Measurements from ENCODE around the gene EPHX1.

The EPHX1 gene

DNA sequence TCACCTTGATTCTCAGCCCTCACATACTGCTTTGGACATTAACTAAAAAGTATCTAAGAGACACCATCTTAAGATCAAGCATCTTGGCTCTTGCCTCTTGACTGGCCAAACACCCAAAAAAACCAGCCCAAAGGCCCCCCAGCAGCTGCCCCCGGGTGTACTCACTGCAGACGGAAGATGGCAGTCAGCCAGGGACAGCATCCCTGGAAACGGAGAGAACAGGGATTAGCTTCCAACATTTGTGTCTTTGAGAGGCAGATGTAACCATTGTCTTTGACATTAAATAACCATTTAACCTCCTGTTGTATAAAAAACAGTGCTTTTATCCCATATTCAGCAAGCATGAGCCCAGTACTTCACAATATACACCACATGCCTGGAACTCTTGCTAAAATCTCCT lies 61.0 kb downstream of the EPHX1 start:
- POLR2A ChIA-PET (ENCODE audit: low non-redundant PET) = no interaction called here
- CTCF ChIA-PET = interaction anchor here (0.6 to 3.0 kb wide), 5 partner anchors 34 to 498 kb away, joined by 3 to 7 read pairs (median 3); no protein-coding TSS in a partner anchor
- DNase-seq (ENCODE audit: low spot score) = no peak
- TF ChIP-seq, protein P1, sequence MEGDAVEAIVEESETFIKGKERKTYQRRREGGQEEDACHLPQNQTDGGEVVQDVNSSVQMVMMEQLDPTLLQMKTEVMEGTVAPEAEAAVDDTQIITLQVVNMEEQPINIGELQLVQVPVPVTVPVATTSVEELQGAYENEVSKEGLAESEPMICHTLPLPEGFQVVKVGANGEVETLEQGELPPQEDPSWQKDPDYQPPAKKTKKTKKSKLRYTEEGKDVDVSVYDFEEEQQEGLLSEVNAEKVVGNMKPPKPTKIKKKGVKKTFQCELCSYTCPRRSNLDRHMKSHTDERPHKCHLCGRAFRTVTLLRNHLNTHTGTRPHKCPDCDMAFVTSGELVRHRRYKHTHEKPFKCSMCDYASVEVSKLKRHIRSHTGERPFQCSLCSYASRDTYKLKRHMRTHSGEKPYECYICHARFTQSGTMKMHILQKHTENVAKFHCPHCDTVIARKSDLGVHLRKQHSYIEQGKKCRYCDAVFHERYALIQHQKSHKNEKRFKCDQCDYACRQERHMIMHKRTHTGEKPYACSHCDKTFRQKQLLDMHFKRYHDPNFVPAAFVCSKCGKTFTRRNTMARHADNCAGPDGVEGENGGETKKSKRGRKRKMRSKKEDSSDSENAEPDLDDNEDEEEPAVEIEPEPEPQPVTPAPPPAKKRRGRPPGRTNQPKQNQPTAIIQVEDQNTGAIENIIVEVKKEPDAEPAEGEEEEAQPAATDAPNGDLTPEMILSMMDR (conservative IDR thresholded peaks at IDR 0.05; ENCODE audit: low read depth) = no peak
- no peak overlapping the region for H3K27ac ChIP-seq

DNA sequence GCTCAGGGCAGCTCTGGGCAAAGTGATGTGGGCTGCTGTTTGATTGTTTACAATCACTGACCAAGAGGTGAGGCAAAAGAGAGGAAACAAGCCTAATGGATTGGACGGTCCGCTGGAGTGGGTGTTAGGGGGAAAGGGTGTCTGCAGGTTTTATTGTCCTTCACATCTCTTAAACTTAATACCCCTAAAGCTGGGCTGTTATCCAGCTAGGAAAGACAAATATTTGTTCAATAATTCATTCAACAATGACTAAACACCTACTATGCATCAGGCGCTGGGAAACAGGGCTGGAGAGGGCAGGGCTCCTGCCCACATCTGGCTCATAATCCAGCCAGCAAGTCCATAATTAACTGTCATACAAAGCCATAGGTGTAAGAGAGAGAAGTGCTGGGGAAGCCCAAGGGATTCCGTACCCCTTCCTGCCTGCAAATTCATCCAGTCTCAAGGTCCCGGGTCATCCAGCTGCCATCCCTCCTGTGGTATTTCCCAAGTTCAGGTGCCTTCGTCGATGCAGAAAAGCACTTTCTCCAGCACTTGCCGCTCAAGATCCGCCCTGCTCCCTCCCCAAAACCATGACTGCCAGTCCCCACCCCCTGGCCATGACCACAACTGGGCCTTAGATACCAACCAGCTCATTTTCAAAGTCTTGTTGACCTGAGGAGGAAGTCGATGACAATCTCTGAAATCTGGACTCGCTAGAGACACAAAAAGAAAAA lies 61.6 kb downstream of the EPHX1 start:
- ChIA-PET CTCF (interaction anchor here (0.6 to 3.0 kb wide), 3 partner anchors 38 to 397 kb away, joined by 3 to 7 read pairs (median 3); no protein-coding TSS in a partner anchor), POLR2A (ENCODE audit: low non-redundant PET) (interaction anchor here (0.6 kb wide), 1 partner anchor 450 kb away, joined by 5 read pairs; no protein-coding TSS in a partner anchor)
- TF ChIP-seq, protein P1 (conservative IDR thresholded peaks at IDR 0.05; ENCODE audit: low read depth) = no peak
- no peak overlapping the region for H3K27ac ChIP-seq
- no peak for DNase-seq (ENCODE audit: low spot score)

DNA sequence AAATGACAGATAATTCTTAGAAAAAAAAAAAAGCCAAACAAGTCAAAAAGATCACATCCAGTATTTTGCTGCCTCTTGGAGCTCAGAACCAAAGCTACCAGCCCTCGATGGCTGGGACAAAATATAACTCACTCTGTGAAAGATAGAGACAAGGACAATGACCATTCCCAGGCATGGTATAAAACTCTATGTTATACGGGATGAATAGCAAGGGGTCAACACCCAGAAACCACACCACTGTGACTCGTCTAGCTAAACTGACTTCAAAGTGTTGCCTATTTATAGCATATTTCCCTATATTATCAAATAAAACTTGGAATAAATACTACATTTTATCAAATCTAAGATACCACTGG lies 62.1 kb downstream of the EPHX1 start:
- ChIA-PET CTCF (interaction anchor here (3.0 kb wide), 1 partner anchor 397 kb away, joined by 7 read pairs; no protein-coding TSS in a partner anchor), POLR2A (ENCODE audit: low non-redundant PET) (interaction anchor here (0.6 kb wide), 1 partner anchor 449 kb away, joined by 5 read pairs; no protein-coding TSS in a partner anchor)
- TF ChIP-seq, protein P1 (conservative IDR thresholded peaks at IDR 0.05; ENCODE audit: low read depth) = no peak
- DNase-seq (ENCODE audit: low spot score) = no peak
- no peak overlapping the region for H3K27ac ChIP-seq

DNA sequence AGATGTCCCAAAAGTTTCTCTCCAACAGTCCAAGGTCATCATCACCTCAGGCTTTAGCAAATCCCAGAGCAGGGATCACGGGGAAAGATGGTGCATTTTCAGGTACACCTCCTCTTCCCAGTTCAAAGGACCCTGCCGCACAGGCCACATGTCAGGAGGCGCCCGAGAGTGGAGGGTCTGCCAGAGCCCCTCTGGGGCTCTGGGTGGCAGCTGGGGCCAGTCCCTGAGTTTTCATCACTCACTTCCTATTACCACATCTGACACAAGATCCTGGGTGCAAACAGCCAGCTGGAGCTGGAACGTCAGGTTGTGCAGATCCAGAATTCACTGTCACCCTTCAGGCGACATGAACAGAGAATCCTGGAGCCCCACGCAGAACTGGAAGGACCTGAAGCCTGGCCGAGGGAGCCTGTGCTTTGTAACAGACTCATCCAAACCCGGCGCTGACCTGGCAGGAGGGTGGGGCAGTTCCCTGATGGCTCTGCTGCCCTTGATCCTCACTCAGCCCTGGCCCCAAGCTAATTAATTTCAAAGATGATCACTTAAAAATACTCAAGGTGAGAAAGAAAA lies 63.4 kb downstream of the EPHX1 start:
- no peak overlapping the region for H3K27ac ChIP-seq
- CTCF ChIA-PET = interaction anchor here (0.6 to 3.0 kb wide), 2 partner anchors 398 to 399 kb away, joined by 3 to 7 read pairs; no protein-coding TSS in a partner anchor
- POLR2A ChIA-PET (ENCODE audit: low non-redundant PET) = no interaction called here
- TF ChIP-seq, protein P1 (conservative IDR thresholded peaks at IDR 0.05; ENCODE audit: low read depth) = no peak
- no peak for DNase-seq (ENCODE audit: low spot score)

DNA sequence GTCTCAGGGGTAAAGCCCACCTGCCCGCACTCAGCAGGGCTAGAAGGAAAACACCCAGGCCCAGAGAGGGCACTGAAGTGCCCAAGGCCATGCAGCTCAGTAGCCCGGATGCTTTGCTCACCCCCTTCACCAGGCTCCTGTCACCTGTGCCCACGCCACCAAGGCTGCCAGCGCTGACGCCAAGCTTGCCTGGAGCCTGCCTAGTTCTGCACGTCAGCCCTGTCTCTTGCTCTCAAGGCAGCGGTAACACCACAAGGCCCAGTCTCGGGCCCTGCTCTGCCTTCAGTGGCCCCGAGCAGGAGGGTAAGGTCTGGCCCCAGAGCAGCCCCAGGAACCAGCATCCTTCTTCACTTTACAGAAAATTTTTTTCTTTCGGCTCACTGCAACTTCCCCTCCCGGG lies 64.5 kb downstream of the EPHX1 start:
- ChIA-PET POLR2A (ENCODE audit: low non-redundant PET) (no interaction called here), CTCF (interaction anchor here (0.9 kb wide), 1 partner anchor 14 kb away, joined by 4 read pairs; no protein-coding TSS in a partner anchor)
- no peak for DNase-seq (ENCODE audit: low spot score)
- TF ChIP-seq, protein P1 (conservative IDR thresholded peaks at IDR 0.05; ENCODE audit: low read depth) = no peak
- no peak overlapping the region for H3K27ac ChIP-seq

DNA sequence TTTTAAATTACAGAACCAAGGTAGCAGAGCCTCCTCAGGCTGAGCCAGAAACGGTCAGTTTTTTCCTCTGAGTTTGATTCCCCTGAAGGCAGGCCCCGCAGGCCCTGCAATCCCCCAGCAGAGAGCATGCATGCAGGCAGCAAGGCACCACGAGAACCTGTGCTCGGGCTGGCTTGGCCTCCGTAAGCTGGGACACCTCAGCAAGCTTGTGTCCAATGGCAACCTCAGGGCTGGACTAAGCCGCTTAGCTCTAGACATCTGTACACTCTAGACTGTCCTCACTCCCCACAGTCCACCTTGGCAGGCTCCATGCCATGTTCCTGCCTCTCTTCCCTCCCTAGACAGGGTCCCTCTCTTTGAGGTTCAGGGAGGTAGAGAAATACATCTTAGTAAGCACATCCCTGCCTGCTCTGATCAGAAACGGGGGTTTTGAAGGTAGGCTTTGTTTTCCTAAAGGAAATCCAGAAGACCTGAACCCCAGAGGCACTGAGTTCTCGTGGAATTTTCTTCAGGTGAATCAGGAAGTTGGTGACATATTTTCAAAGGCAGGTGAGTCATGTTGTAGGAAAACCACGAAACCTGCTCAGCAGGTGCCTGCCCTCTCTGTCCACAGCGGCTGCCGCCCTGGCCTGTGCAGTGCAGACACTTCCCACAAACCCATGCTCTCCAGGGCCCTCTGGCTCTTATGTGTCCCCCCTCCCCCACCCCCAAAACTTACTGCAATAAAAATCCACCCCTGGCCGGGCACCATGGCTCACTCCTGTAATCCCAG lies 65.3 kb downstream of the EPHX1 start:
- ChIA-PET POLR2A (ENCODE audit: low non-redundant PET) (no interaction called here), CTCF (interaction anchor here (0.6 to 2.3 kb wide), 3 partner anchors 15 to 400 kb away, joined by 3 to 10 read pairs (median 4); no protein-coding TSS in a partner anchor)
- TF ChIP-seq, protein P1 (conservative IDR thresholded peaks at IDR 0.05; ENCODE audit: low read depth) = no peak
- H3K27ac ChIP-seq = peak overlapping the region; percentile 26
- DNase-seq (ENCODE audit: low spot score) = peak; percentile 84
